Caco-2 (cell line): ENCODE measurements around the gene MVB12B. TPM values are rescaled to one million over a fixed set of nuclear protein-coding genes. Genes with fewer than 3 reads are reported as not detected.

ENCODE experiments used
- BruUV-seq: library from RNA; stranded (reverse); fragments of 400-500 nt; replicated peaks from 2 replicates; lab custom pipeline; 2021; lab: Mats Ljungman, UMichigan
- CTCF ChIA-PET: fragments of 300-600 bp; sonication (Branson Sonifier 250); formaldehyde crosslinking; loops from one replicate; lab custom pipeline; 2022; ENCODE audit warnings: antibody characterized with exemption; lab: Charles Lee
- POLR2A ChIA-PET: fragments of 300-600 bp; sonication (Branson Sonifier 250); formaldehyde crosslinking; loops from one replicate; lab custom pipeline; 2022; ENCODE audit warnings: antibody characterized with exemption; lab: Charles Lee
- DNase-seq, 2 experiments: peaks; one replicate each; pipeline versions ENCODE4 v3.0.0 to v3.0.0-alpha.2; 2020 to 2022
- H3K27me3 ChIP-seq: replicated peaks from 2 replicates; pipeline ENCODE4 v1.6.0; 2011; ENCODE audit warnings: low read length; ENCODE audit not compliant: control insufficient read depth, insufficient read depth
- H3K36me3 ChIP-seq: 2 replicates; pipeline ENCODE4 v1.5.1; 2011; ENCODE audit warnings: low read length; ENCODE audit not compliant: control insufficient read depth, insufficient read depth
- H3K4me1 ChIP-seq: fragments of 250-450 bp; sonication (Bioruptor Pico); 2 replicates; pipeline ENCODE4 v1.5.1; 2020; ENCODE audit warnings: mild to moderate bottlenecking
- H3K4me3 ChIP-seq: 2 replicates; pipeline ENCODE4 v1.5.1; 2011; ENCODE audit warnings: low read depth, mild to moderate bottlenecking, control low read depth, low read length
- H3K9me3 ChIP-seq: fragments of 250-450 bp; sonication (Bioruptor Pico); 2 replicates; pipeline ENCODE4 v1.5.1; 2020; ENCODE audit warnings: mild to moderate bottlenecking, moderate library complexity
- H3K27ac Mint-ChIP-seq: one replicate; pipeline ENCODE4 v1.8.0; 2022; ENCODE audit warnings: mixed read lengths; ENCODE audit not compliant: unreplicated experiment
- H3K27me3 Mint-ChIP-seq: one replicate; pipeline ENCODE4 v1.8.0; 2022; ENCODE audit warnings: mixed read lengths; ENCODE audit not compliant: insufficient read depth, unreplicated experiment
- H3K36me3 Mint-ChIP-seq: one replicate; pipeline ENCODE4 v1.8.0; 2022; ENCODE audit warnings: mild to moderate bottlenecking, mixed read lengths; ENCODE audit not compliant: insufficient read depth, unreplicated experiment
- H3K4me1 Mint-ChIP-seq: one replicate; pipeline ENCODE4 v1.8.0; 2022; ENCODE audit warnings: low read depth, mixed read lengths; ENCODE audit not compliant: unreplicated experiment
- H3K4me3 Mint-ChIP-seq: one replicate; pipeline ENCODE4 v1.8.0; 2022; ENCODE audit warnings: mild to moderate bottlenecking, moderate library complexity, mixed read lengths; ENCODE audit not compliant: unreplicated experiment
- H3K9me3 Mint-ChIP-seq: one replicate; pipeline ENCODE4 v1.8.0; 2022; ENCODE audit warnings: mixed read lengths; ENCODE audit not compliant: unreplicated experiment
- CTCF ChIP-seq, 2 experiments: fragments of 200-600 bp in 1 of 2; IDR thresholded peaks; 1 replicate in 1 of 2; 2 replicates in 1 of 2; pipeline versions ENCODE4 v1.5.1 to v1.8.0; 2011 to 2022; ENCODE audit warnings: antibody characterized with exemption in 1 of 2, control low read depth in 1 of 2, inconsistent platforms in 1 of 2, low read depth in 1 of 2, low read length in 1 of 2, mild to moderate bottlenecking in 1 of 2, moderate library complexity in 1 of 2; ENCODE audit not compliant: insufficient read depth in 1 of 2, severe bottlenecking in 1 of 2, unreplicated experiment in 1 of 2
- intact Hi-C: fragments of 100-400 bp; cut with micrococcal nuclease; formaldehyde crosslinking; loops from one replicate; pipeline ENCODE4 v1.10.0; 2022; ENCODE audit not compliant: unreplicated experiment
- total RNA-seq: library from RNA; stranded (reverse); gene quantifications from 2 replicates; pipeline ENCODE4 v1.2.3, GENCODE V29; 2022

MVB12B gene
- total RNA-seq, 1 experiment from 2014 or later: 24.4 TPM

GRCh38 chr9:126462617-126463016 lies 136.0 kb downstream of the MVB12B start:
- no peaks in the 10 kb centered on the region for H3K9me3 ChIP-seq
- no TSS peak for BruUV-seq
- no peaks in the 10 kb centered on the region for H3K4me1 Mint-ChIP-seq
- DNase-seq: no peak
- H3K36me3 ChIP-seq: no peaks in the 10 kb centered on the region; the same call in 1 of the 2 replicates
- no peaks in the 10 kb centered on the region for H3K27me3 ChIP-seq
- H3K4me3 ChIP-seq: no peak overlapping the region
- no peak for TF ChIP-seq CTCF (IDR thresholded peaks at IDR 0.05; ENCODE audit: insufficient read depth in 1 of 2, low read depth in 1 of 2, low read length in 1 of 2, severe bottlenecking in 1 of 2, unreplicated experiment in 1 of 2)
- H3K4me3 Mint-ChIP-seq: no peak overlapping the region
- no peaks in the 10 kb centered on the region for H3K9me3 Mint-ChIP-seq
- POLR2A ChIA-PET: no interaction called here
- H3K27me3 Mint-ChIP-seq: no peaks in the 10 kb centered on the region
- H3K36me3 Mint-ChIP-seq: peaks cover 5% of the 10 kb centered on the region
- CTCF ChIA-PET: no interaction called here
- H3K4me1 ChIP-seq: no peaks in the 10 kb centered on the region
- intact Hi-C loops: no loop called here
- H3K27ac Mint-ChIP-seq: no peak overlapping the region

GRCh38 chr9:126463426-126463825 lies 136.8 kb downstream of the MVB12B start:
- no peaks in the 10 kb centered on the region for H3K4me1 Mint-ChIP-seq

GRCh38 chr9:126464694-126465441 lies 138.2 kb downstream of the MVB12B start:
- Mint-ChIP-seq H3K27ac (no peak overlapping the region), H3K9me3 (no peaks in the 10 kb centered on the region), H3K4me1 (no peaks in the 10 kb centered on the region), H3K4me3 (no peak overlapping the region), H3K36me3 (peaks cover 5% of the 10 kb centered on the region), H3K27me3 (no peaks in the 10 kb centered on the region)
- no TSS peak for BruUV-seq
- Histone ChIP-seq H3K4me1 (no peaks in the 10 kb centered on the region), H3K4me3 (no peak overlapping the region), H3K9me3 (no peaks in the 10 kb centered on the region), H3K36me3 (no peaks in the 10 kb centered on the region; the same call in 1 of the 2 replicates), H3K27me3 (no peaks in the 10 kb centered on the region)
- no peak for TF ChIP-seq CTCF (IDR thresholded peaks at IDR 0.05; ENCODE audit: insufficient read depth in 1 of 2, low read depth in 1 of 2, low read length in 1 of 2, severe bottlenecking in 1 of 2, unreplicated experiment in 1 of 2)
- DNase-seq: no peak
- ChIA-PET POLR2A (no interaction called here), CTCF (no interaction called here)
- intact Hi-C loops: no loop called here

More at GRCh38 chr9:126463426-126463825, 136.8 kb downstream of the MVB12B start:
- H3K9me3 ChIP-seq: no peaks in the 10 kb centered on the region
- H3K4me3 ChIP-seq: no peak overlapping the region
- H3K27me3 Mint-ChIP-seq: no peaks in the 10 kb centered on the region
- intact Hi-C loops: no loop called here
- H3K4me3 Mint-ChIP-seq: no peak overlapping the region
- no peak for TF ChIP-seq CTCF (IDR thresholded peaks at IDR 0.05; ENCODE audit: insufficient read depth in 1 of 2, low read depth in 1 of 2, low read length in 1 of 2, severe bottlenecking in 1 of 2, unreplicated experiment in 1 of 2)
- ChIA-PET POLR2A (no interaction called here), CTCF (no interaction called here)
- H3K27me3 ChIP-seq: no peaks in the 10 kb centered on the region
- DNase-seq: no peak
- no peaks in the 10 kb centered on the region; the same call in 1 of the 2 replicates for H3K36me3 ChIP-seq
- H3K27ac Mint-ChIP-seq: no peak overlapping the region
- H3K36me3 Mint-ChIP-seq: peaks cover 5% of the 10 kb centered on the region
- H3K4me1 ChIP-seq: no peaks in the 10 kb centered on the region
- no TSS peak for BruUV-seq
- no peaks in the 10 kb centered on the region for H3K9me3 Mint-ChIP-seq
